GM19324 (cell line): ENCODE data around the gene AP5Z1.

Experiments
- ATAC-seq: cut with Tn5 transposase; IDR thresholded peaks from one replicate; pipeline ENCODE4 v1.9.1; 2021; ENCODE audit warnings: mild to moderate bottlenecking, moderate library complexity; ENCODE audit not compliant: unreplicated experiment, low FRiP score

The AP5Z1 gene

GRCh38 chr7:4745265-4745919 is 30.0 kb upstream of the AP5Z1 start:
- ATAC-seq, result peak; percentile 24

GRCh38 chr7:4745971-4746919 is 29.2 kb upstream of the AP5Z1 start:
- no peak for ATAC-seq

- ATAC-seq, result no peak
Measured at GRCh38 chr7:4747013-4747412, 28.4 kb upstream of the AP5Z1 start.

- ATAC-seq, result no peak
Measured at GRCh38 chr7:4747746-4748145, 27.7 kb upstream of the AP5Z1 start.

- ATAC-seq, result no peak
Measured at GRCh38 chr7:4748231-4748681, 27.2 kb upstream of the AP5Z1 start.

GRCh38 chr7:4749363-4749762 is 26.1 kb upstream of the AP5Z1 start:
- ATAC-seq, result no peak

- no peak for ATAC-seq
Measured at GRCh38 chr7:4749798-4750197, 25.6 kb upstream of the AP5Z1 start.

- no peak for ATAC-seq
Measured at GRCh38 chr7:4751398-4751947, 23.9 kb upstream of the AP5Z1 start.

GRCh38 chr7:4753598-4754432 is 21.6 kb upstream of the AP5Z1 start:
- ATAC-seq, result peak; percentile 71

GRCh38 chr7:4754433-4755010 is 20.9 kb upstream of the AP5Z1 start:
- no peak for ATAC-seq

- no peak for ATAC-seq
Measured at GRCh38 chr7:4755045-4755444, 20.4 kb upstream of the AP5Z1 start.

GRCh38 chr7:4758111-4758510 is 17.3 kb upstream of the AP5Z1 start:
- ATAC-seq, result no peak

- no peak for ATAC-seq
Measured at GRCh38 chr7:4758791-4759190, 16.6 kb upstream of the AP5Z1 start.

- ATAC-seq, result no peak
Measured at GRCh38 chr7:4759211-4759610, 16.2 kb upstream of the AP5Z1 start.

- ATAC-seq, result no peak
Measured at GRCh38 chr7:4760952-4761351, 14.5 kb upstream of the AP5Z1 start.

- ATAC-seq, result no peak
Measured at GRCh38 chr7:4762121-4763055, 13.0 kb upstream of the AP5Z1 start.

GRCh38 chr7:4763091-4763793 is 12.2 kb upstream of the AP5Z1 start:
- no peak for ATAC-seq

GRCh38 chr7:4763794-4764185 is 11.6 kb upstream of the AP5Z1 start:
- ATAC-seq, result no peak
